Measurements from ENCODE around the gene EEF1AKMT4. TPM values are rescaled to one million over a fixed set of nuclear protein-coding genes. Genes with fewer than 3 reads are reported as not detected.

Gene EEF1AKMT4
- total RNA-seq, 1 donor from 2014 or later: 15.2 TPM

DNA sequence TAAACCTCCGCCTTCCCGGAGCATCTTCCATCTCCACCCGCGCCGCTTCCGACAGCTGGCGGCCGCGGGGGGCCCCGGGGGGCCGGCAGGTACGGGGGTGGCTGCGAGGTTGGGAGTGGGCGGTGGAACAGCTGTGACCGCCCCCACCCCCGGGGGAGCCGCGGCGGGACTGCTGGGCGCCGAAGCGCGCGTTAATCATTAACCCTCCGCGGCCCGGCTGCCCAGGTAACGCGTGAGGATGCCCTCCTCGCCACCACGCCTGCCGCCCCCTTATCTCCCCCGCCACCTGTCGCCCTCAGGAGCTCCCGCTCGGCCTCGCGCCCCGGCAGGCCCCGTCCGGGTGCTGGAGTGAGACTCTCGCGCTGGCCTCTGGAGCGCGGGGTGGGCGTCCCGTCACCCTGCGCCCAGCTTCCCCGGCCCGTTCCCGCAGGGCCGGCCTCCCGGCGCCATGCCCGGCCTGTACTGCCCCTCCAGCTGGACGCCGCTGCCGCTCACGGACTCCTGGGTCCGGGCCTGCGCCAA, 19.3 kb upstream of the EEF1AKMT4 start:
- Mint-ChIP-seq H3K4me1 (ENCODE audit: low read depth) (peaks cover 14% of the 10 kb centered on the region), H3K9me3 (no peaks in the 10 kb centered on the region), H3K36me3 (ENCODE audit: low read depth) (no peaks in the 10 kb centered on the region), H3K4me3 (no peak overlapping the region), H3K27me3 (ENCODE audit: insufficient read depth) (peaks cover 47% of the 10 kb centered on the region), H3K27ac (no peak overlapping the region)
- intact Hi-C loops (cut with micrococcal nuclease): no loop called here
- DNase-seq (ENCODE audit: low spot score): no peak

DNA sequence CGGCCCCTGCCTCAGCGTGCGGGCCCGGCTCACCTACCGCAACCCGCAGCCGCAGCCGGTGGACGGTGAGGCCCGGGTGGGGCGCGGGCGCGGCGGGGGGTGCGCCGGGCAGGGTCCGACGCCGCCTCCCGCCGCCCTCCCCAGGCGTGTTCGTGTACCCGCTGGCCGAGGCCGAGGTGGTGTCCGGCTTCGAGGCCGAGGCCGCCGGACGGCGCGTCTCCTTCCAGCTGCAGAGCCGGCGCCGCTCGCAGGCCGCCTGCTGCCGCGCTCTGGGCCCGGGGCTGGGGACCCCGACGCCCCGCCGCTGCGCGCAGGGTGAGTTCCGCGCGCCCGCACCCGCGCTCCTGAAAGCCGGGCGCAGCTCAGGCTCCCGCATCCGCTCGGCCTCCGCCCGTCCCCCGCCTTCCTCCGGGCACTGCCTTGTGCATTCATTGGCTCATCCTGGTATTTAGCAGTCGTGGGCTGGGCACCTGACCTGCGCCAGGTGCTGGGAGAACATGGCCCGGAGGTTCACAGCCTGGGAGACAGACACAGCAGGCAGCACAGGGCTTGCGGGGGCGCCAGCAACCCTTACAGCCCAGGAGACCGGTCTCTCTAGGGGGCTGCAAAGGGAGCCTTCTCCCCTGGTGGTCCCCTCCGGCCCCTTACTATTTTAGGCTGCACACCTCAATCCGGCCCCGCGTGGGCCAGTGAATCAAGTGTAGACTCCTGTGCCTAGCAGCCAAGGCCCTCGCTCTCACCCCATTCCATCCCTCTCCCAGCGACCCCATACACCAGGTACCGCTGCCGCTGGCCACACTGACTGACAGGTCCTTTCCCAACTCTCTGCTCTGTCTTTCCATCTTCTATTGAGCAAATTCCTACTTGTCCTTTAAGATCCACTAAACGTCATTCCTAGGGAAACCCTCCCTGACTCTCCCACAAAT, 18.6 kb upstream of the EEF1AKMT4 start:
- peaks cover 14% of the 10 kb centered on the region for H3K4me1 Mint-ChIP-seq (ENCODE audit: low read depth)
- H3K4me3 Mint-ChIP-seq: peak overlapping the region; percentile 62

DNA sequence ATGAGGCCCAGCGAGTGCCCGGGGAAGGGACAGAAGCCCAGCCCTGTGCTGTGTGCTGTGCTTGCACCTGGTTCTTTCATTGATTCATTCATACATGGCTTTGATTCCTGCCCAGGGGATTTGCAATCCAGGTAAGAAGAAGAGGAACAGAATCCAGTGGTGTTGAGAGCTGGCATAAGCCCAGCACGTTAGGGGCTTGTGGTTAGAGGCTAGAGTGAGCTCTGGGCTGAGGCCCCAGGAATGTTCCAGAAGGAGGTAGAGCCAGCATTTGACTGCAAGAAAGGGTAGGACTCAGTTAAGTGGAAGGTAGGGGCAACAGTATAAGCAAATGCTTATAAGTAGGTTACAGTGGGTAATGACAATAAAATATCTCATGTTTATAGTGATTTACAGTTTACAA, 17.8 kb upstream of the EEF1AKMT4 start:
- Mint-ChIP-seq H3K27me3 (ENCODE audit: insufficient read depth) (peaks cover 39% of the 10 kb centered on the region), H3K36me3 (ENCODE audit: low read depth) (no peaks in the 10 kb centered on the region), H3K27ac (peak overlapping the region; percentile 32), H3K9me3 (no peaks in the 10 kb centered on the region), H3K4me3 (peak overlapping the region; percentile 62), H3K4me1 (ENCODE audit: low read depth) (peaks cover 14% of the 10 kb centered on the region)
- DNase-seq (ENCODE audit: low spot score): no peak
- intact Hi-C loops (cut with micrococcal nuclease): no loop called here

More for the DNA sequence above, 18.6 kb upstream of the EEF1AKMT4 start:
- H3K9me3 Mint-ChIP-seq: no peaks in the 10 kb centered on the region
- peak overlapping the region; percentile 32 for H3K27ac Mint-ChIP-seq
- no peaks in the 10 kb centered on the region for H3K36me3 Mint-ChIP-seq (ENCODE audit: low read depth)
- no peak for DNase-seq (ENCODE audit: low spot score)
- peaks cover 42% of the 10 kb centered on the region for H3K27me3 Mint-ChIP-seq (ENCODE audit: insufficient read depth)
- intact Hi-C loops (cut with micrococcal nuclease): no loop called here

DNA sequence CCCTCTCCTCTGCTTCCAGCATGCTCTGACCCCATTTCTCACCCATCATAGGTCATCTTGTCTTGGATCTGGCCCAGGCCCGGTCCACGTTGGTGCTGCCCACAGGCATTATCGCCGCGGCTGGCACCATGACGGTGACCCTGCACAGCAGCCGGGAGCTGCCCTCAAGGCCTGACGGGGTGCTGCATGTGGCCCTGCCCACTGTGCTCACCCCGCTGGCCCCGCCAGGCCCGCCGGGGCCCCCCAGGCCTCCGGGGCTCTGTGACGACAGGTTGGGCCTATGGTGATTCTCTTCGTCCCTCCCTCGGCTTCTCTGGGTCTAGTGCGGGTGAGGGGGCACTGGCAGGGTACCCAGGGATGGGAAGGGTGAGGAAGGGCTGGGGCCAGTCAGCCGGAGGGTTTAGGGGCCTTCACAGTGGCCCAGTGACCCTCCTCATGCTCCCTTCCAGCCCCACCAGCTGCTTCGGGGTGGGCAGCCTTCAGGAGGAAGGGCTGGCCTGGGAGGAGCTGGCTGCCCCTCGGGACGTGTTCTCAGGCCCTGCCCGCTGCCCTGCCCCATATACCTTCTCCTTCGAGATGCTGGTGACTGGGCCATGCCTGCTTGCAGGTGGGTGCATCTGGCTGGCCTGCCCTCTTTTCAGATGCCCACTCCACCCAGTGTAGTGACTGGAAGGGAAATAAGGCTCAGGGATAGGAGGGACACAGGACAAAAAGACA, 16.2 kb upstream of the EEF1AKMT4 start:
- intact Hi-C loops (cut with micrococcal nuclease): no loop called here
- Mint-ChIP-seq H3K4me1 (ENCODE audit: low read depth) (peaks cover 14% of the 10 kb centered on the region), H3K27me3 (ENCODE audit: insufficient read depth) (peaks cover 31% of the 10 kb centered on the region), H3K4me3 (no peak overlapping the region), H3K36me3 (ENCODE audit: low read depth) (no peaks in the 10 kb centered on the region), H3K9me3 (no peaks in the 10 kb centered on the region), H3K27ac (no peak overlapping the region)
- no peak for DNase-seq (ENCODE audit: low spot score)

DNA sequence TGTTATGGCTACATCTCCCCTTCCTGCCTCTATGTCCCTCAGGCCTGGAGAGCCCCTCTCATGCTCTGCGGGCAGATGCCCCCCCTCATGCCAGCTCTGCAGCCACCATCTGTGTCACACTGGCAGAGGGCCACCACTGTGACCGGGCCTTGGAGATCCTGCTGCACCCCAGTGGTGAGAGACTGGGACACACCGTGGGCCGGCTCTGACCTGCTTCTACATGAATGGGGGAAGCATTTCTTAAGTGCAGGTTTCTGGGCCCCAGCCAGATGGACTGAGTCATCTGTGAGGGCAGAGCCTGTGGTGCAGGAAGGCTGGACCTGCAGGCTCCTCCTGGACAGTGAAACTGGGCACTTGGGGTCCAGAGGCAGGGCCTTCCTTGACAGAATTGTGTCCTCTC, 15.2 kb upstream of the EEF1AKMT4 start:
- Mint-ChIP-seq H3K9me3 (no peaks in the 10 kb centered on the region), H3K27ac (no peak overlapping the region), H3K27me3 (ENCODE audit: insufficient read depth) (peaks cover 22% of the 10 kb centered on the region), H3K36me3 (ENCODE audit: low read depth) (no peaks in the 10 kb centered on the region), H3K4me1 (ENCODE audit: low read depth) (peaks cover 7% of the 10 kb centered on the region), H3K4me3 (no peak overlapping the region)
- intact Hi-C loops (cut with micrococcal nuclease): no loop called here
- no peak for DNase-seq (ENCODE audit: low spot score)

DNA sequence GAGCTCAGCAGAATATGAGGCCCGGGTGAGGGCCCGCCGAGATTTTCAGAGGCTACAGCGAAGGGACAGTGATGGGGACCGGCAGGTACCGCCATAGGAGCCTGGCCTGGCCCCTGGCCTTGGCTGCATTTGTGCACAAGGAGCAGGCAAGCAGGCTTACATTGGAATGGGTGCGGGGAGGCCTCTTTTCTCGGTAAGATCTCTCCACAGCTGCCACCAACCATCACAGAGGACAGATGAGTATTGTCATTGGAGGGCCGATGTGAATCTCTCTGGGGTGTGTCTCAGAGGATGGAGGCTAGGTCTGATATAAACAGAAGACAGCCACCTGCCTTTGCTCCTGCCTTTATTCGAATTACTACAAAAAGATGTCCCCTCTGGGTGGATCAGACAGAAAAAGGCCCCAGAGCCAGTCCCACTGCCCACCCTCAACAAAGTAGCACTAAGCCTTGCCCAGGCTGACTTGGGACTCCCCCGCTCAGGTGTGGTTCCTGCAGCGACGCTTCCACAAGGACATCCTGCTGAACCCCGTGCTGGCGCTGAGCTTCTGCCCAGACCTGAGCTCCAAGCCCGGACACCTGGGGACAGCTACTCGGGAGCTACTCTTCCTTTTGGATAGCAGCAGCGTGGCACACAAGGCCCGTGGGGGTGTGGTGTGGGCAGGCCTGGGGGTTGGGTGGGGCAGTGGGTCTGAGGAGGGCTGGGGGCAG, 14.6 kb upstream of the EEF1AKMT4 start:
- intact Hi-C loops (cut with micrococcal nuclease): no loop called here
- no peaks in the 10 kb centered on the region for H3K36me3 Mint-ChIP-seq (ENCODE audit: low read depth)
- DNase-seq (ENCODE audit: low spot score): no peak
- H3K4me1 Mint-ChIP-seq (ENCODE audit: low read depth): peaks cover 7% of the 10 kb centered on the region
- H3K27ac Mint-ChIP-seq: no peak overlapping the region
- no peaks in the 10 kb centered on the region for H3K9me3 Mint-ChIP-seq
- H3K27me3 Mint-ChIP-seq (ENCODE audit: insufficient read depth): peaks cover 22% of the 10 kb centered on the region
- H3K4me3 Mint-ChIP-seq: no peak overlapping the region

DNA sequence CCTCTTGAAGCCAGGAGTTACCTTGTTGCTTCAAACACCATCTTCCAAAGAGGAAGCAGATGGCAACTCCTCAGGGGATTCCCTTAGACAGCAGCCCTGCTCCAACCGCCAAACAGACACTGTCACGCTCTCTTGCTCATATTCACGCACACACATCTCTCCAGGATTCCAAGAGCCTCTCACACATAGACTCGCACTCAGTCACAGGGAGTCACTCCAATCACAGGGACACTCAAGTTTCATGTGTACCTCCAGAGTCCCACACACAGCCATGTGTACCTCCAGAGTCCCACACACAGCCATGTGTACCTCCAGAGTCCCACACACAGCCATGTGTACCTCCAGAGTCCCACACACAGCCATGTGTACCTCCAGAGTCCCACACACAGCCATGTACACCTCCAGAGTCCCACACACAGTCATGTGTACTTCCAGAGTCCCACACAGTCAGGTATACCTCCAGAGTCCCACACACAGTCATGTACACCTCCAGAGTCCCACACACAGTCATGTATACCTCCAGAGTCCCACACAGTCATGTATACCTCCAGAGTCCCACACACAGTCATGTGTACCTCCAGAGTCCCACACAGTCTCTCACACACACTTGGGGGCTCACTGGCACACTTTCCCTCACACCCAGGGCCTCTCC, 14.0 kb upstream of the EEF1AKMT4 start:
- no peaks in the 10 kb centered on the region for H3K9me3 Mint-ChIP-seq
- H3K4me1 Mint-ChIP-seq (ENCODE audit: low read depth): peaks cover 7% of the 10 kb centered on the region
- H3K4me3 Mint-ChIP-seq: no peak overlapping the region
- no peaks in the 10 kb centered on the region for H3K36me3 Mint-ChIP-seq (ENCODE audit: low read depth)
- DNase-seq (ENCODE audit: low spot score): no peak
- intact Hi-C loops (cut with micrococcal nuclease): no loop called here
- H3K27me3 Mint-ChIP-seq (ENCODE audit: insufficient read depth): peaks cover 22% of the 10 kb centered on the region
- H3K27ac Mint-ChIP-seq: no peak overlapping the region

DNA sequence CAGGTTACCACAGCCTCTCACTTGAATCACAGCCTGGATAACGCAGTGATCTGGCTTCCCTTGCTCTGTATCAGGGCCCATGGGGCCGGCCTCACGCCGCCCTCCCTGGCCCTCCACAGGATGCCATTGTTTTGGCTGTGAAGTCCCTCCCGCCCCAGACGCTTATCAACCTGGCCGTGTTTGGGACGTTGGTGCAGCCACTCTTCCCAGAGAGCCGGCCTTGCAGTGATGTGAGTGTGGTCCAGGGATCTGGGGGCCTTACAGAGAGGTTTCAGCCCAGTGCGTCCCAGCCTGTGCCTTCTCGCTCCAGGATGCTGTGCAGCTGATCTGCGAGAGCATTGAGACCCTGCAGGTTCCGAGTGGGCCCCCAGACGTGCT, 13.4 kb upstream of the EEF1AKMT4 start:
- H3K4me3 Mint-ChIP-seq: no peak overlapping the region
- no peak overlapping the region for H3K27ac Mint-ChIP-seq
- H3K27me3 Mint-ChIP-seq (ENCODE audit: insufficient read depth): peaks cover 20% of the 10 kb centered on the region
- intact Hi-C loops (cut with micrococcal nuclease): no loop called here
- no peaks in the 10 kb centered on the region for H3K36me3 Mint-ChIP-seq (ENCODE audit: low read depth)
- DNase-seq (ENCODE audit: low spot score): no peak
- peaks cover 5% of the 10 kb centered on the region for H3K4me1 Mint-ChIP-seq (ENCODE audit: low read depth)
- H3K9me3 Mint-ChIP-seq: no peaks in the 10 kb centered on the region

DNA sequence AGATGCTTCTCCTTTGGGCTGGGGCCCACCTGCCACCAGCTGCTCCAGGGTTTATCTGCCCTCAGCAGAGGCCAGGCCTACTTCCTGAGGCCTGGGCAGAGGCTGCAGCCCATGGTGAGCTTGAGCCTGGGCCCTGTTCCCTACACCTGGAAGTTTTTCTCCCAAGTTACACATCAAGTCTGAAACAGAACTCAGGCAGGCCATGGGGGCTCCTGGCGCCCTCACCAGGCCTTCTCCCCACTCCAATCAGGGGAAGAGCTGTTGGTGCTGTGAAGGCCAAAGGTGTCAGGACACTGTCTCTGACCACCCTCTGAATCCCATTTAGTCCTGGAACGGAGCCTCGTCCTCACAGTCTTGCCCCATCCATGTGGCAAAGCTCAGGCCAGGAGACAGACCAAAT, 12.8 kb upstream of the EEF1AKMT4 start:
- no peak for DNase-seq (ENCODE audit: low spot score)
- Mint-ChIP-seq H3K4me1 (ENCODE audit: low read depth) (no peaks in the 10 kb centered on the region), H3K4me3 (no peak overlapping the region), H3K9me3 (no peaks in the 10 kb centered on the region), H3K36me3 (ENCODE audit: low read depth) (no peaks in the 10 kb centered on the region), H3K27me3 (ENCODE audit: insufficient read depth) (peaks cover 13% of the 10 kb centered on the region), H3K27ac (no peak overlapping the region)
- intact Hi-C loops (cut with micrococcal nuclease): no loop called here

DNA sequence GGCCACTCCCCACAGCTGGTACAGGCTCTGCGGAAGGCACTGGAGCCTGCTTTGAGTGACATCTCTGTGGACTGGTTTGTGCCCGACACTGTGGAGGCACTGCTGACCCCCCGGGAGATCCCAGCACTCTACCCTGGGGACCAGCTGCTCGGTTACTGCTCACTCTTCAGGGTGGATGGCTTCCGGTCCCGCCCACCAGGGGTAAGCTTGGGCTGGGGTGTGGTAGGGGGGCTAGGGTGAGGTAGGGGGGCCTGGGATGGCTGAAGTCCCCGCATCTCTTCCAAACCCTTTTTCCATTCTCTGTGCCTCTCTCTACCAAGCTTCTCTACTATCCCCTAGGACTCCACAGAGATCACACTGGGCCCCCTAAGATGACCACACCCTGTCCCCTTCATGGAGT, 12.3 kb upstream of the EEF1AKMT4 start:
- no peak overlapping the region for H3K4me3 Mint-ChIP-seq
- H3K9me3 Mint-ChIP-seq: no peaks in the 10 kb centered on the region
- H3K27me3 Mint-ChIP-seq (ENCODE audit: insufficient read depth): peaks cover 8% of the 10 kb centered on the region
- peaks cover 2% of the 10 kb centered on the region for H3K36me3 Mint-ChIP-seq (ENCODE audit: low read depth)
- H3K27ac Mint-ChIP-seq: no peak overlapping the region
- H3K4me1 Mint-ChIP-seq (ENCODE audit: low read depth): no peaks in the 10 kb centered on the region
- intact Hi-C loops (cut with micrococcal nuclease): no loop called here
- no peak for DNase-seq (ENCODE audit: low spot score)

DNA sequence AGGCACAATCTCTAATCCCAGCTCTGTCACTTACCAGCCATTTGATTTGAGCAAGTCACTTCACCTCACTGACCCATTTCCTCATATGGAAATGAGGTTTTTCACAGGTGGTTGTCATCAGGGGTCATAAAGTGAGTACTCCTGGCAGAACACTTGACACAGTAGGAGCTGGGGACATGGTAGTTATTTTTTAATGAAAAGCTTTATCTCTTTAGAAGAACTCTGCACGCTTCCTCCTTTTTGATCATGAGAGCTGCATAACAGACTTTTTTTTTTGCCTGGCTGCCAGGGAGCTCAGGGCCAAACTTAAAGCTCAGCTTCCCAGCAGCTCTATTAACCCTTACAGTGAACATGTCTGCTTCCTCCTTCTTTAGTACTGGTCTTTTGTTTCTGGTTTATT, 11.7 kb upstream of the EEF1AKMT4 start:
- no peaks in the 10 kb centered on the region for H3K4me1 Mint-ChIP-seq (ENCODE audit: low read depth)
- peaks cover 7% of the 10 kb centered on the region for H3K36me3 Mint-ChIP-seq (ENCODE audit: low read depth)
- H3K27ac Mint-ChIP-seq: no peak overlapping the region
- H3K9me3 Mint-ChIP-seq: no peaks in the 10 kb centered on the region
- no peak overlapping the region for H3K4me3 Mint-ChIP-seq
- H3K27me3 Mint-ChIP-seq (ENCODE audit: insufficient read depth): peaks cover 2% of the 10 kb centered on the region
- intact Hi-C loops (cut with micrococcal nuclease): no loop called here
- DNase-seq (ENCODE audit: low spot score): no peak

DNA sequence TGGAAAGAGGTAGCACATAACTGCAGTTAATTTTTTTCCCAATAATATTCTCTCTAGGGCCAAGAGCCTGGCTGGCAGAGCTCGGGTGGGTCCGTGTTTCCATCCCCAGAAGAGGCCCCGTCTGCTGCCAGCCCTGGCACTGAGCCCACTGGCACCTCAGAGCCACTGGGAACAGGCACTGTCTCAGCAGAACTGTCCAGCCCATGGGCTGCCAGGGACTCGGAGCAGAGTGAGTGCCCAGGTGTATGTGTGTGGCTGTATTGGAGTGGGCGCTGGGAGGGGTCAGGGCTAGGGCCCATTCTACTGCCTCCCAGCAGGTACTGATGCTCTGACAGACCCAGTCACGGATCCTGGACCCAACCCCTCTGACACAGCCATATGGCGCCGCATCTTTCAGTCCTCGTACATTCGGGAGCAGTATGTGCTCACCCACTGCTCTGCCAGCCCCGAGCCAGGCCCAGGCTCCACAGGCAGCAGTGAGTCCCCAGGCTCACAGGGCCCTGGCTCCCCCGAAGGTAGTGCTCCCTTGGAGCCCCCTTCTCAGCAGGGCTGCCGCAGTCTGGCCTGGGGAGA, 11.1 kb upstream of the EEF1AKMT4 start:
- Mint-ChIP-seq H3K27ac (no peak overlapping the region), H3K36me3 (ENCODE audit: low read depth) (peaks cover 9% of the 10 kb centered on the region), H3K9me3 (no peaks in the 10 kb centered on the region), H3K4me3 (no peak overlapping the region), H3K4me1 (ENCODE audit: low read depth) (no peaks in the 10 kb centered on the region), H3K27me3 (ENCODE audit: insufficient read depth) (no peaks in the 10 kb centered on the region)
- intact Hi-C loops (cut with micrococcal nuclease): no loop called here
- no peak for DNase-seq (ENCODE audit: low spot score)

All from activated T-helper 1 cell treated with anti-CD3 and anti-CD28 coated beads, Interleukin-12 subunit alpha, Interleukin-12 subunit beta, Interleukin-2, Interleukin-4 antibody, amounts not matched to agents 30 ng/mL and 10 ng/mL and 1 ng/mL, durations not matched to agents 14 hours and 24 hours and 36 hours (primary cell).